Caco-2 (cell line): ENCODE data around the gene IQGAP2. TPM values are rescaled to one million over a fixed set of nuclear protein-coding genes. Genes with fewer than 3 reads are reported as not detected.
A peak's percentile ranks its signal among the peaks of the same experiment; 100 is the strongest.

Experiments
- BruUV-seq: library from RNA; stranded (reverse); fragments of 400-500 nt; replicated peaks from 2 replicates; lab custom pipeline; 2021; lab: Mats Ljungman, UMichigan
- CTCF ChIA-PET: fragments of 300-600 bp; sonication (Branson Sonifier 250); formaldehyde crosslinking; loops from one replicate; lab custom pipeline; 2022; ENCODE audit warnings: antibody characterized with exemption; lab: Charles Lee
- POLR2A ChIA-PET: fragments of 300-600 bp; sonication (Branson Sonifier 250); formaldehyde crosslinking; loops from one replicate; lab custom pipeline; 2022; ENCODE audit warnings: antibody characterized with exemption; lab: Charles Lee
- DNase-seq, 2 experiments: peaks; one replicate each; pipeline versions ENCODE4 v3.0.0 to v3.0.0-alpha.2; 2020 to 2022
- H3K27me3 ChIP-seq: replicated peaks from 2 replicates; pipeline ENCODE4 v1.6.0; 2011; ENCODE audit warnings: low read length; ENCODE audit not compliant: control insufficient read depth, insufficient read depth
- H3K36me3 ChIP-seq: 2 replicates; pipeline ENCODE4 v1.5.1; 2011; ENCODE audit warnings: low read length; ENCODE audit not compliant: control insufficient read depth, insufficient read depth
- H3K4me1 ChIP-seq: fragments of 250-450 bp; sonication (Bioruptor Pico); 2 replicates; pipeline ENCODE4 v1.5.1; 2020; ENCODE audit warnings: mild to moderate bottlenecking
- H3K4me3 ChIP-seq: 2 replicates; pipeline ENCODE4 v1.5.1; 2011; ENCODE audit warnings: low read depth, mild to moderate bottlenecking, control low read depth, low read length
- H3K9me3 ChIP-seq: fragments of 250-450 bp; sonication (Bioruptor Pico); 2 replicates; pipeline ENCODE4 v1.5.1; 2020; ENCODE audit warnings: mild to moderate bottlenecking, moderate library complexity
- H3K27ac Mint-ChIP-seq: one replicate; pipeline ENCODE4 v1.8.0; 2022; ENCODE audit warnings: mixed read lengths; ENCODE audit not compliant: unreplicated experiment
- H3K27me3 Mint-ChIP-seq: one replicate; pipeline ENCODE4 v1.8.0; 2022; ENCODE audit warnings: mixed read lengths; ENCODE audit not compliant: insufficient read depth, unreplicated experiment
- H3K36me3 Mint-ChIP-seq: one replicate; pipeline ENCODE4 v1.8.0; 2022; ENCODE audit warnings: mild to moderate bottlenecking, mixed read lengths; ENCODE audit not compliant: insufficient read depth, unreplicated experiment
- H3K4me1 Mint-ChIP-seq: one replicate; pipeline ENCODE4 v1.8.0; 2022; ENCODE audit warnings: low read depth, mixed read lengths; ENCODE audit not compliant: unreplicated experiment
- H3K4me3 Mint-ChIP-seq: one replicate; pipeline ENCODE4 v1.8.0; 2022; ENCODE audit warnings: mild to moderate bottlenecking, moderate library complexity, mixed read lengths; ENCODE audit not compliant: unreplicated experiment
- H3K9me3 Mint-ChIP-seq: one replicate; pipeline ENCODE4 v1.8.0; 2022; ENCODE audit warnings: mixed read lengths; ENCODE audit not compliant: unreplicated experiment
- intact Hi-C: fragments of 100-400 bp; cut with micrococcal nuclease; formaldehyde crosslinking; loops from one replicate; pipeline ENCODE4 v1.10.0; 2022; ENCODE audit not compliant: unreplicated experiment
- total RNA-seq: library from RNA; stranded (reverse); gene quantifications from 2 replicates; pipeline ENCODE4 v1.2.3, GENCODE V29; 2022
- TF ChIP-seq, protein P1 (sequence below), 2 experiments: fragments of 200-600 bp in 1 of 2; IDR thresholded peaks; 1 replicate in 1 of 2; 2 replicates in 1 of 2; pipeline versions ENCODE4 v1.5.1 to v1.8.0; 2011 to 2022; ENCODE audit warnings: antibody characterized with exemption in 1 of 2, control low read depth in 1 of 2, inconsistent platforms in 1 of 2, low read depth in 1 of 2, low read length in 1 of 2, mild to moderate bottlenecking in 1 of 2, moderate library complexity in 1 of 2; ENCODE audit not compliant: insufficient read depth in 1 of 2, severe bottlenecking in 1 of 2, unreplicated experiment in 1 of 2

IQGAP2 gene
- total RNA-seq, 1 experiment from 2014 or later: 89.4 TPM

DNA sequence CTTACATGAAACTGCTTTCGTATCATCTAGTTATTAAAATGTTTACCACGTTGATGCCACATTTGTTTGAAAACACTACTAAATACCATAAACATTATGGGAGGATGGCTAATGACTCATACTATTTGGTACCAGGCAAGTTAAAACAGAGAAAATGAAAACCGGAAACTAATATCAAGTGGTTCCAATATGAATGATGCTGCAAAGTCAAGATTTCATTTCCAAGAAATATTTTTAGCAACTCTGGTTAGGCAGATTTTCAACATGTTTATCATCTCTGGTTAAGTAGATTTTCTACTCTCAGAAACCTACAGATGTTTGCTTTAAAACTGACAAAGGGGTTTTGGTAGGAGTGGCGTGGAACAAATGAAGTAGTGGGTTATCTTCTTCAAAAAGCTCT is 307.9 kb downstream of the IQGAP2 start:
- no TSS peak for BruUV-seq
- Mint-ChIP-seq H3K4me1 (no peaks in the 10 kb centered on the region), H3K27me3 (no peaks in the 10 kb centered on the region), H3K9me3 (no peaks in the 10 kb centered on the region), H3K27ac (no peak overlapping the region), H3K36me3 (no peaks in the 10 kb centered on the region), H3K4me3 (no peak overlapping the region)
- CTCF ChIA-PET: no interaction called here
- H3K4me3 ChIP-seq: no peak overlapping the region
- H3K4me1 ChIP-seq: no peaks in the 10 kb centered on the region
- POLR2A ChIA-PET: no interaction called here
- DNase-seq: no peak
- H3K9me3 ChIP-seq: no peaks in the 10 kb centered on the region
- TF ChIP-seq, protein P1, sequence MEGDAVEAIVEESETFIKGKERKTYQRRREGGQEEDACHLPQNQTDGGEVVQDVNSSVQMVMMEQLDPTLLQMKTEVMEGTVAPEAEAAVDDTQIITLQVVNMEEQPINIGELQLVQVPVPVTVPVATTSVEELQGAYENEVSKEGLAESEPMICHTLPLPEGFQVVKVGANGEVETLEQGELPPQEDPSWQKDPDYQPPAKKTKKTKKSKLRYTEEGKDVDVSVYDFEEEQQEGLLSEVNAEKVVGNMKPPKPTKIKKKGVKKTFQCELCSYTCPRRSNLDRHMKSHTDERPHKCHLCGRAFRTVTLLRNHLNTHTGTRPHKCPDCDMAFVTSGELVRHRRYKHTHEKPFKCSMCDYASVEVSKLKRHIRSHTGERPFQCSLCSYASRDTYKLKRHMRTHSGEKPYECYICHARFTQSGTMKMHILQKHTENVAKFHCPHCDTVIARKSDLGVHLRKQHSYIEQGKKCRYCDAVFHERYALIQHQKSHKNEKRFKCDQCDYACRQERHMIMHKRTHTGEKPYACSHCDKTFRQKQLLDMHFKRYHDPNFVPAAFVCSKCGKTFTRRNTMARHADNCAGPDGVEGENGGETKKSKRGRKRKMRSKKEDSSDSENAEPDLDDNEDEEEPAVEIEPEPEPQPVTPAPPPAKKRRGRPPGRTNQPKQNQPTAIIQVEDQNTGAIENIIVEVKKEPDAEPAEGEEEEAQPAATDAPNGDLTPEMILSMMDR (IDR thresholded peaks at IDR 0.05; ENCODE audit: insufficient read depth in 1 of 2, low read depth in 1 of 2, low read length in 1 of 2, severe bottlenecking in 1 of 2, unreplicated experiment in 1 of 2): no peak
- H3K36me3 ChIP-seq: no peaks in the 10 kb centered on the region; the same call in 1 of the 2 replicates
- intact Hi-C loops: no loop called here
- no peaks in the 10 kb centered on the region for H3K27me3 ChIP-seq

- Histone ChIP-seq H3K4me3 (peak overlapping the region; percentile 94), H3K36me3 (no peaks in the 10 kb centered on the region), H3K9me3 (no peaks in the 10 kb centered on the region), H3K27me3 (no peaks in the 10 kb centered on the region), H3K4me1 (peaks cover 9% of the 10 kb centered on the region; the same call in 1 of the 2 replicates)
- H3K36me3 Mint-ChIP-seq: no peaks in the 10 kb centered on the region
- TF ChIP-seq, protein P1 (IDR thresholded peaks at IDR 0.05; ENCODE audit: insufficient read depth in 1 of 2, low read depth in 1 of 2, low read length in 1 of 2, severe bottlenecking in 1 of 2, unreplicated experiment in 1 of 2): no peak
- H3K4me1 Mint-ChIP-seq: peaks cover 7% of the 10 kb centered on the region
- peak in 1 of 2 experiments; percentile 25 for DNase-seq
- H3K9me3 Mint-ChIP-seq: no peaks in the 10 kb centered on the region
- intact Hi-C loops: loop anchor here (1.0 to 5.0 kb wide), 3 partner anchors 42 to 114 kb away; no protein-coding TSS in a partner anchor
- no peaks in the 10 kb centered on the region for H3K27me3 Mint-ChIP-seq
- H3K27ac Mint-ChIP-seq: no peak overlapping the region
- POLR2A ChIA-PET: no interaction called here
- CTCF ChIA-PET: interaction anchor here (1.1 kb wide), 1 partner anchor 60 kb away, joined by 4 read pairs; no protein-coding TSS in a partner anchor
- H3K4me3 Mint-ChIP-seq: peak overlapping the region; percentile 89
- BruUV-seq: no TSS peak
Measured at GRCh38 chr5:76714751-76715485, 311.8 kb downstream of the IQGAP2 start.

DNA sequence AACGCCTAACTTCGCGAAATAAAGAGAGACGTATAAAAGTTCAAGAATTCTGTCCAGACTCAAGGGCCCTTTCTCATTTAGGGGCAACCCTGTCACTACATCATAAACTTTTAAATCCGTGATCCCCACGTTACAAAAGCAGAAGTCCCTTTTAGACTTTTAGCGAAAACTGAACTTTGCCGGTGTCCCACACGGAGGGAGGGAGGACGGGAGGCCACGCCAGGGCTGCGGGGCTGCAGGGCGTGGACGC is 312.3 kb downstream of the IQGAP2 start:
- Histone ChIP-seq H3K4me1 (peaks cover 9% of the 10 kb centered on the region; the same call in 1 of the 2 replicates), H3K9me3 (no peaks in the 10 kb centered on the region), H3K27me3 (no peaks in the 10 kb centered on the region), H3K36me3 (no peaks in the 10 kb centered on the region), H3K4me3 (peak overlapping the region; percentile 94)
- H3K27me3 Mint-ChIP-seq: no peaks in the 10 kb centered on the region
- ChIA-PET CTCF (no interaction called here), POLR2A (no interaction called here)
- H3K4me1 Mint-ChIP-seq: peaks cover 7% of the 10 kb centered on the region
- peak overlapping the region; percentile 89 for H3K4me3 Mint-ChIP-seq
- intact Hi-C loops: loop anchor here (1.0 to 5.0 kb wide), 3 partner anchors 42 to 114 kb away; no protein-coding TSS in a partner anchor
- H3K27ac Mint-ChIP-seq: no peak overlapping the region
- TF ChIP-seq, protein P1 (IDR thresholded peaks at IDR 0.05; ENCODE audit: insufficient read depth in 1 of 2, low read depth in 1 of 2, low read length in 1 of 2, severe bottlenecking in 1 of 2, unreplicated experiment in 1 of 2): no peak
- no TSS peak for BruUV-seq
- no peaks in the 10 kb centered on the region for H3K36me3 Mint-ChIP-seq
- DNase-seq: no peak
- H3K9me3 Mint-ChIP-seq: no peaks in the 10 kb centered on the region
